ENCODE data around the gene HES3.

Gene HES3

GRCh38 chr1:6243993-6244392 is at the start of gene HES3:
TSS of gene HES3 (plus strand) at chr1:6244179. CDS start at chr1:6244366, 187 bp downstream.
- DNase-seq: no peak
- intact Hi-C loops (cut with DNase I): loop anchor here (2.0 to 10.0 kb wide), 2 partner anchors 191 kb away; no protein-coding TSS in a partner anchor

DNA sequence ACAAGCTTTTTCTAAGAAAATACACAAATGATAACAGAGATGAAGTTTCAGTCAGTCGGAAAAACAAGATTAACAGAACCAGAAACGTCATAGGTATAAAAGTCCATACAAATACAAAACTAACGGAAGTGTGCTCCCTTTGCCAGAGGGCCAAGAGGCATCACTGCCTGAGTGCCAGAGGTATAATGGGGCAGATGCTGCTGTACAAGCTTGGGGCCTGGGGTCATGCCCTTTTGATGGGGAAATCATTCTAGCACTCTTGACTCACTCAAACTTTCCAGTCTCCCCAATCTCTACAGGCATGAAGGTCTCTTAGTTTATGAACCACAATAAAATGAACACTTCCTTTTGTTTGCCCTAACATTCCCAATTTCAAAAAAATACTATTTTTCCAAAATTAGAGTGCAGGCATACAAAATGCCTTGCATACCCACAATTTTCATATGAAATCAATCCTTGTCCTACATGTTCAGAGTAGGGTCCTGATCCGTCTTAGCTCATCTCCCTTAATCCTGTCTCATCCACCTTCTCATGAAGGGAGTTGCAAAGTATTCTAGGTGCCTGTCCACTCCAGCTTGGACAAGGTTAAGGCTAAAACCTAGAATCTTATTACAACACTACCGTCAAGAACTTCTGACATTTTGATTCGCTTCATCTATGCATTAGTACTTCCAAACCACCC is 46.1 kb upstream of the HES3 start:
- intact Hi-C loops (cut with DNase I): no loop called here
- peak in 2 of 10 donors; percentile 9 to 30 for DNase-seq

DNA sequence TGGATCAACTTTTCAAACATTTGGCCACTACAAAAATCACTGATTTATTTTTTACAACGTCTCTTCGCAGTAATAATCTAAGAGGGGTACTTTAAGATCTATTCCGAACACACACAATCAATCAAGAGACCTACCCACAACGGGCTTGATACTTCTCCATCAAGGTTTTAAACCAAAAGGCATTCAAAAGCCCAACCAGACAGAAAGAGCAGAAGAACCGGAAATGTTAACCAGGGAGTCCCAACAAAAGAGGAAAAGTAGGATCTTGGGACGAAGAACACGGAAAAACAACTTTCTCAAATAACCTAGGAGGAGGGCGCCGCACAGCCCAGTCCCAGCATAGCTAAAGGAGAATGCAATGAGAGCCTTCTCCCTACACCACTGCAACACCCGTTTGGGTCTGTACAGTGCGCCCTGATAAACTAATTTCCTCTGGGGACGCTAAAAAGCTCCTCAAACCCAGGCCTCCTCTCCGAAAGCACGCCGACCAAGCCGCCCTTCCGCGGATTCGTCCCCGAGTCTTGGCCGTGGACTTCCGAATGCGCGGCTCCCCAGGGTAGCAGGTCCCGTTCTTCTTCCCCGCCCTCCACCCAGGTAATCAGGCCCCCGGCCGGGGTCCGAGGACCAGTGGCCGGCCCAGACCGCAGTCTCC is 45.2 kb upstream of the HES3 start:
- no peak for DNase-seq
- intact Hi-C loops (cut with DNase I): loop anchor here (1.0 kb wide), 1 partner anchor 38 kb away; no protein-coding TSS in a partner anchor

GRCh38 chr1:6199298-6200187 is 44.4 kb upstream of the HES3 start, which contains the start of gene RPL22:
TSS of gene RPL22 (minus strand) at chr1:6199595. CDS start at chr1:6199573, 22 bp downstream.
- DNase-seq: peak; percentile 96 to 100 (median 98)
- intact Hi-C loops (cut with DNase I): loop anchor here (1.0 kb wide), 1 partner anchor 37 kb away; no protein-coding TSS in a partner anchor

- peak in 1 of 10 donors; percentile 4 for DNase-seq
- intact Hi-C loops (cut with DNase I): no loop called here
These were observed 43.7 kb upstream of the HES3 start for GRCh38 chr1:6200188-6200809.

DNA sequence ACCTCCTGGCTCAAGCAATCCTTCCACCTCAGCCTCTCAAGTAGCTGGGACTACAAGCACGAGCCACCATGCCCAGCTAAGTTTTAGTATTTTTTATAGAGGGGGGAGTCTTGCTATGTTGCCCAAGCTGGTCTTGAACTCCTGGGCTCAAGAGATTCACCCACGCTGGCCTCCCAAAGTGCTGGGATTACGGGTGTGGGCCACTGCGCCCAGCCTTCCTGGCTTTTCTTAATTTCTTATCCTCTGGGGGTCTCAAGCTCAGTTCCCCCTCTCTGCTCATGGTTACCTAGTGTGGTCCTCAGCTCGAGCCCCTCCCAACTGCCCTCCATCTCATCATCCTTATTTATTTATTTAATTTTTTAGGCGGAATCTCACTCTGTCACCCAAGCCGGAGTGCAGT is 41.7 kb upstream of the HES3 start:
- peak in 2 of 10 donors; percentile 31 to 50 for DNase-seq
- intact Hi-C loops (cut with DNase I): no loop called here

DNA sequence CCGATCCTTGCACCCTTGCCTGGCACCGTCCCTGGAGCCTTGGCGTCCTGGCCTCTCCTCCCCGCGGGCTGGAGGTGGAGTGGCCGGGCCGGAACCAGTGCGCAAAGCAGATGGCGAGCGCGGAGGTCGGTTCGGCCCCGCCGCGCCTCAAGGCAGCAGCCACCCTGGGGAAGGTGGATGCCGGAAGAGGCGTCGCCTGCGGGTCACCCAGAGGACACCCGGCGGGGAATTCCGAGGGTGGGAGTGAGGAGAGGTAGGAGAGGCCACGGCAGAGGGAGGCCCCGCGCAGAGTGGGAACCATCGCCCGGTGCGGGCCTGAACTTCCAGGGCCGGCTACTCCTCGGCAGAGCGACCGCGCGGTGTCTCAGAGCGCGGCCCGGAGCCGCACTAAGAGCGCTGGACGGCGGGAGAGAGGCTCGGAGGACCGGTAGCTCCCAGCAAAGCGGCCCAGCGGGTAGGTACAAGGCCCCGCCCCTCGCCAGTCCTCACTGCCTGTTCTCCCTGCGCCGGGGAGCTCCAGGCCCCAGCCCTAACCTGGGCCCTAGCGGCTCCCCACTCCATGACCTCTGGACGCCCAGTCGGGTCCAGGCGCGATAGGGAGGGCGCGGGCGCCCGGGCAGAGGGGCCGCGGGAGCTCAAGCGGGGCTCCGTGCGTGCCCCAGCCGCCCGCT is 38.0 kb upstream of the HES3 start, which contains the start of gene RNF207:
TSS of gene RNF207 (plus strand) at position 271 of the 671 bp plus-strand sequence. CDS start 417 bp downstream, outside the sequence.
- peak in 2 of 10 donors; percentile 76 to 87 for DNase-seq
- intact Hi-C loops (cut with DNase I): no loop called here

DNA sequence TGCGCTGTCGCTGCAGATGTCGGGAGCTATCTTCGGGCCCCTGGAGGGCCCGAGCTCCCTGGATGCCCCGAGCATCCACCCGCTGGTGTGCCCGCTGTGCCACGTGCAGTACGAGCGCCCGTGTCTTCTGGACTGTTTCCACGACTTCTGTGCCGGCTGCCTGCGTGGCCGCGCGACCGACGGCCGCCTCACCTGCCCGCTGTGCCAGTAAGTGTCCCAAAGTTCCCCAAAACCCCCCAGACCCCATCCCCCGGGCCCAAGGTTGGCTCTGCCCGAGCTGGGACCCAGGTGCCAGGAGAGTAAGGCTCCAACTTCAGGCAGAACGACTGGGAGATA is 37.5 kb upstream of the HES3 start:
- DNase-seq: peak in 1 of 10 donors; percentile 49
- intact Hi-C loops (cut with DNase I): no loop called here

GRCh38 chr1:6207075-6207885 is 36.7 kb upstream of the HES3 start:
- intact Hi-C loops (cut with DNase I): no loop called here
- DNase-seq: peak in 1 of 10 donors; percentile 40

DNA sequence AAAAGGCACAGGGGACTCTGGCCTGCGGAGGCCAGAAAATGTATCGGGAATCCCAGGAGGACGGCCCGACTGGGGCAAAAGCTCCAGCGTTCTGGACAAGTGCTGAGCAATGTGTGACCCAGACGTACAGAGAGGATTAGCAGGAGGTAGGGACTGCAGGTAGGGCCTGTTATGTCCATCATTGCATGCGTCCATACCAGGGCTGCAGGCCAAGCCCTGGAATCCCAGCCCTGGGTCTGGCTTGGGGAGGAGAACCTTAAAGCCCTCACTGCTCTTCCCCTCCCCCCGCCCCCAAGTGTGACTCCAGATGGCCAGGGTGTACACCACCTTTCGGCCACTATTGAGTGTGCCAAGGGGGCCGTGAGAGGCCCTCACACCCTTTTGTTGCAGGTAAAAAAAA is 36.1 kb upstream of the HES3 start:
- intact Hi-C loops (cut with DNase I): no loop called here
- peak in 1 of 10 donors; percentile 39 for DNase-seq

DNA sequence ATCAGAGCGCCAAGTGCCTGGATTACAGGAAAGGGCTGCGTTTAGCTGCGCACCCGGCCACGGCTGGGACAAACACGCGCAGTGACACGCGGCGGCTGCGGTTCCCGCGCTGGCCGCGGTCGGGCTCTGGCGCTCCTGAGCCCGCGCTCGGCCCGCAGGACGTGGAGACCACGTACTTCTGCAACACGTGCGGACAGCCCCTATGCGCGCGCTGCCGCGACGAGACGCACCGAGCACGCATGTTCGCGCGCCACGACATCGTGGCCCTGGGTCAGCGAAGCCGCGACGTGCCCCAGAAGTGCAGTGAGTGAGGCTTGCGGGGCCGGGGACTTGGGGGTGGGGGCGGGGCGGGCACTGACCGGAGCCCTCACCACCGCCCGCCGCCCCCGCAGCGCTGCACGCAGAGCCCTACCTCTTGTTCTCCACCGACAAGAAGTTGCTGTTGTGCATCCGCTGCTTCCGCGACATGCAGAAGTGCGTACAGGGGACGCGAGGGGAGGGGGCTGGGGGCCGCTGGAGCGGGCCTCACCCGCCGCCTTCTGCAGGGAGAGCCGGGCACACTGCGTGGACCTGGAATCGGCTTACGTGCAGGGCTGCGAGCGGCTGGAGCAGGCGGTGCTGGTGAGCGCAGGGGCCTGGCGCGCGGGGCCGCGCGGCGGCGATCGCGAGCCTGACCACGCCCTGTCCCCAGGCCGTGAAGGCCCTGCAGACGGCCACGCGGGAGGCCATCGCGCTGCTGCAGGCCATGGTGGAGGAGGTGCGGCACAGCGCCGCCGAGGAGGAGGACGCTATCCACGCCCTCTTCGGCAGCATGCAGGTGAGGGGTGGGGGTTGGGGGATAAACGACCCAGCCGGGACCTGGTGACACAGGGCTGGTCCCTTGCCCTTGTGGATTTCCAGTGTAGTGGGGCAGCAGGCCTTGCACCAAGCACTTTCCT is 35.0 kb upstream of the HES3 start:
- peak; percentile 21 to 96 (median 59) for DNase-seq
- intact Hi-C loops (cut with DNase I): no loop called here

GRCh38 chr1:6209661-6210580 is 34.1 kb upstream of the HES3 start:
- DNase-seq: peak in 1 of 10 donors; percentile 67
- intact Hi-C loops (cut with DNase I): no loop called here

DNA sequence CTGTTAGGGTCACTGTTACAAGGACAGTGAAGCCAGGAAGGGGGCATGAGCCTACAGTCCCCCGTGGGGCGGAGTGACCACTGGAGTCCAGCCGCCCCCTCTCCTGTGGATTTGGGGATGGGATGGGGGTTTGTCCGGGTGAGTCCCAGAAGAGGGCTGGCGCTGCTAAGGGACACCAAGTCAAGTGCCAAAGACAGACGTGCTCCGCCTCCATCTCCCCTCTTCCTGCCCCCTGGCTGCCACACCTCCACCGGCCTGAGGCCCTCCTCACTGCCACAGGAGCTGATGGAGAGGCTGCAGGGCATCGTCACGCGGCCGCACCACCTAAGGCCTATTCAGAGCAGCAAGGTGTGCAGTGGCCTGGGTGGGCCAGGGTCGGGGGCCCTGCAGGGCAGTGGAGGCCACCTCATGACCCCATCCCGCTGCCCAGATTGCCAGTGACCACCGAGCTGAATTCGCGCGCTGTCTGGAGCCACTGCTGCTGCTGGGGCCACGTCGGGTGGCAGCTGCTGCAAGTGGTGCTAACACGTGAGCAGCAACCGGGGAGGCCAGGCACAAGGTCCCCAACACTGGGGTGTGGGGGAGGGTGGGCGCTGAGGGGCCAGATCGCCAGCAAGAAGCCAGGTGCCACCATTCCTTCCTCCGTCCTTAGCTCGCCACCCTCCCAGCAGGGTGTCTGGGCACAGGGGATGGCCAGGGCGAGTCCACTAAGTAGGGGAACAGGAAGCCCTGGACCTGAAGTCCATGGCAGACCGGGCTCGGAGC is 33.2 kb upstream of the HES3 start:
- intact Hi-C loops (cut with DNase I): no loop called here
- DNase-seq: no peak

DNA sequence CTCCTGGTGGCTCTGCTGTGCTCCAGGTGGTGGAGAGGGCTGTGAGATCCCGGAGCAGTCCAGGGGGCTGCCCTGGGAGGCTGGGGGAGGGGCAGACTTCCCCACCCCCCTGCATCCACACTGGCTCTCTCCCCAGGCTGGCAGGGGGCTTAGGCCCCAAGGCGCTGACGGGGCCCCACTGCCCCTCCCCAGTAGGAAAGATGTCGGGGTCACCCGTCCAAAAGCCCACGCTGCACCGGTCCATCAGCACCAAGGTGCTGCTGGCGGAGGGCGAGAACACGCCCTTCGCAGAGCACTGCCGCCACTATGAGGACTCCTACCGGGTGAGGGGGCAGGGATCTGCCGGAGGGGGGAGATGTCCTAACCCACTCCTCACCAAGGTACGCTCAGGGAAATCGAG is 32.2 kb upstream of the HES3 start:
- intact Hi-C loops (cut with DNase I): no loop called here
- no peak for DNase-seq

DNA sequence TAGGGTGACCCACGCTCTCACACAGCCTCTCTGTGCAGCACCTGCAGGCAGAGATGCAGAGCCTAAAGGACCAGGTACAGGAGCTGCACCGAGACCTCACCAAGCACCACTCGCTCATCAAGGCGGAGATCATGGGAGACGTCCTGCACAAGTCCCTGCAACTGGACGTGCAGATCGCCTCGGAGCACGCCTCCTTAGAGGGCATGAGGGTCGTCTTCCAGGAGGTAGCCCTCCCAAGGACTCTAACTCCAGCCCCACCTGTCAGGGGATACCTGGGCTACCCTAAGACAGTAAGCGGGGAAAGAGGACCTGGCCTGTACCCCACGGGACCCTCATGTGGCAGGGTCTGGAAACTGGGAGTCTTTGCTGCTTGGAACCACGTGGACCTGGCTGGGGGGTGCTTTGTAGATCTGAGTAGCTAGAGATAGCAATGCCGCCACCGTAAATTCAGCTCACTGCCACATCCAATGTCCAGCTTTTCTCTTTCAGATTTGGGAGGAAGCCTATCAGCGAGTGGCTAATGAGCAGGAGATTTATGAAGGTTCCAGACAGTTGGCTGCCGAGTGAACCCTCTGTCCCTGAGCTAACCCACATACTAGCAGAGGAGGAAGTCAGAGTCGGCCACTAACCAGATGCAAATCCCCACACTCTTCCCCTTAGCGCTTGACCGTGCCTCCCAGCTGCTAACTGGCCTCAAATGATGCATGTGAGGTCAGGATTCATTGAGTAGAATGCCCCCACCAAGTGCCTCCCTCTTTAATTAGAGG is 31.6 kb upstream of the HES3 start:
- DNase-seq: no peak
- intact Hi-C loops (cut with DNase I): no loop called here
